ENCODE measurements around the gene TRAPPC12.

- TF ChIP-seq CTCF (IDR thresholded peaks at IDR 0.05) = no peak
- no peak for TF ChIP-seq POLR2A (IDR thresholded peaks at IDR 0.05)
- no peak for TF ChIP-seq POLR2AphosphoS5 (IDR thresholded peaks at IDR 0.05)
Observed at GRCh38 chr2:3481011-3481400, 101.5 kb downstream of the TRAPPC12 start.
